ENCODE data around the gene SMG9.

SMG9 gene

GRCh38 chr19:43759515-43759914 is 4.8 kb upstream of the SMG9 start:
- no peak for DNase-seq (ENCODE audit: low read depth)
- TF ChIP-seq CTCF (IDR thresholded peaks at IDR 0.05; ENCODE audit: low read depth, low read length, missing control alignments): peak; percentile 57
- H3K4me3 ChIP-seq (ENCODE audit: low read depth, low read length): no peak overlapping the region

DNA sequence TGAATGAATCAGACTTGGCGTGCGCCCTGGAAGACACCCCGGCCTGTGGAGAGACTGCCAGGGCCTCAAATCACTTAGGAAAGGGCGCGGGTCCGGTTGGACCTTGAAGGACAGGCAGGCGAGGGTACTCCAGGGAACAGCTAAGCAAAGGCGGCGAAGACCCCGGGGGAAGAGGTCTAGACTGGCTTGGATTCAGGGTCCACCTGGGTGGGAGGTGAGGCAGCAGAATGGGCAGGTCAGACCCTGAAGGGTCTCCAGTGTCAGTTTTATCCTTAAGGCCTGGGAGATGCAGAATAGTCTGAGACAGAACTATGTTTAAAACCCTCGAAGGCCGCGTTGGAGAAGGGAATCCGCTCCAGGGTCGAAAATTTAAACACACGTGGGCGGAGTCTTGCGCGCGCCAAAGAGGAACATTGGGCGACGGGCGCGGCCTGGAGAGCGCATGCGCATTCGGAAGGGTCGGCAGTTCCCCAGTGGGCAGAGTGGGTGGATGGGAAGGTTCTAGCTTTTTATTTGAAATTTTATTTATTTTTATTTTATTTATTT is 567 bp upstream of the SMG9 start:
- H3K4me3 ChIP-seq (ENCODE audit: low read depth, low read length): peak overlapping the region; percentile 91
- TF ChIP-seq CTCF (IDR thresholded peaks at IDR 0.05; ENCODE audit: low read depth, low read length, missing control alignments): no peak
- DNase-seq (ENCODE audit: low read depth): no peak

DNA sequence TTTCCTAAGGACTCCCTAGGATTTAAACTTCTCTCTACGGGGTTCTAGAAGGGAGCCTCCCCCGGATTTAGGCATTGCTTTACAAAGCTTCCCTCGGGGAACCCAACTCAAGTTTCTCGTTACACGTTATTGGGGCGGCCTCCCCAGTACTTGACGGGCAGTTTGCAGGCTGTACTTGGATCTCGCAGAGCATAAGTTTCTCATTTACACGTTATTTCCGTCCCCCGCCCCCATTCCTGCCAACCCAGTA is 584 bp downstream of the SMG9 start:
- no peak for TF ChIP-seq CTCF (IDR thresholded peaks at IDR 0.05; ENCODE audit: low read depth, low read length, missing control alignments)
- H3K4me3 ChIP-seq (ENCODE audit: low read depth, low read length): peak overlapping the region; percentile 91
- no peak for DNase-seq (ENCODE audit: low read depth)

DNA sequence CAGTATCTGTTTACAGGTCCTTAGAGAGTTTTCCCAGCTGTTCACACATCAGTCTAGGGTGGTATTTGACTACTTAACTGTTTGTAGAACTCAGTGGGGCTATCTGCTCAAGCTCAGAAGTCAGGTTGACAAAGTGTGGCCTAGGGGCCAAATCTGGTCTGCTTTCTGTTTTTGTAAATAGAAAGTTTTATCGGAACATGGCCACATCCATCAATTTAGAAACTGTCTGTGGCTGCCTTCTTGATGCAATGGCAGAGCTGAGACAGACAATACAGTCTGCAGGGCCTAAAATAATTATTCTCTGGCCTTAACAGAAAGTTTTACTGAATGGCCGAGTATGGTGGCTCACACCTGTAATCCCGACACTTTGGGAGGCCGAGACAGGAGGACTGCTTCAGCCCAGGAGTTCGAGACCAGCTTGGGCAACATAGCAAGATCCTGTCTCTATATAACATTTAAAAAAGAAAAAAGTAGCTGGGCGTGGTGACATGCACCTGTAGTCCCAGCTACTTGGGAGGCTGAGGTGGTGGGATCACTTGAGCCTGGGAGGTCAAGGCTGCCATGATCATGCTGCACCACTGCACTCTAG is 2.4 kb downstream of the SMG9 start:
- DNase-seq (ENCODE audit: low read depth): no peak
- TF ChIP-seq CTCF (IDR thresholded peaks at IDR 0.05; ENCODE audit: low read depth, low read length, missing control alignments): no peak
- H3K4me3 ChIP-seq (ENCODE audit: low read depth, low read length): peak overlapping the region; percentile 91; the same call in 1 of the 2 replicates

GRCh38 chr19:43751466-43752220 is 3.1 kb downstream of the SMG9 start:
- no peak for TF ChIP-seq CTCF (IDR thresholded peaks at IDR 0.05; ENCODE audit: low read depth, low read length, missing control alignments)
- no peak for DNase-seq (ENCODE audit: low read depth)
- H3K4me3 ChIP-seq (ENCODE audit: low read depth, low read length): no peak overlapping the region

- TF ChIP-seq CTCF (IDR thresholded peaks at IDR 0.05; ENCODE audit: low read depth, low read length, missing control alignments): no peak
- no peak overlapping the region for H3K4me3 ChIP-seq (ENCODE audit: low read depth, low read length)
Observed at GRCh38 chr19:43749898-43750297, 4.9 kb downstream of the SMG9 start.

GRCh38 chr19:43749152-43749551 is 5.6 kb downstream of the SMG9 start:
- no peak for DNase-seq (ENCODE audit: low read depth)
- H3K4me3 ChIP-seq (ENCODE audit: low read depth, low read length): no peak overlapping the region
- TF ChIP-seq CTCF (IDR thresholded peaks at IDR 0.05; ENCODE audit: low read depth, low read length, missing control alignments): no peak

More at GRCh38 chr19:43749898-43750297, 4.9 kb downstream of the SMG9 start:
- DNase-seq (ENCODE audit: low read depth): no peak

All from GM12864 (cell line).